HepG2 (cell line): Measurements from ENCODE around the gene TMEM107. TPM values are rescaled to one million over a fixed set of nuclear protein-coding genes. Genes with fewer than 3 reads are reported as not detected.

Experiments
- ATAC-seq: fragments of 200-7000 bp; cut with Tn5 transposase; 3 replicates; pipeline ENCODE4 v1.9.1; 2020; ENCODE audit warnings: mild to moderate bottlenecking, moderate library complexity
- BruUV-seq: library from RNA; stranded (reverse); fragments of 400-500 nt; replicated peaks from 2 replicates; lab custom pipeline; 2021; lab: Mats Ljungman, UMichigan
- CTCF ChIA-PET: fragments of 300-600 bp; formaldehyde crosslinking; extraction: SDS; loops from one replicate; lab custom pipeline; 2021; ENCODE audit warnings: low total read pairs, inconsistent platforms, low intra/inter-chr PET ratio; lab: Yijun Ruan, JAX
- POLR2A ChIA-PET: fragments of 350-600 bp; sonication (Branson Sonifier 250); formaldehyde crosslinking; loops from one replicate; lab custom pipeline; 2020; ENCODE audit warnings: antibody characterized with exemption, inconsistent platforms; lab: Yijun Ruan, JAX
- DNase-seq: peaks from one replicate; pipeline ENCODE4 v3.0.0-alpha.2; 2015; ENCODE audit warnings: low spot score
- FAIRE-seq: peaks from 3 replicates; lab custom pipeline; 2011; peaks lifted over from hg19 to GRCh38; lab: Jason Lieb, UNC
- H2AFZ ChIP-seq: one replicate; pipeline ENCODE4 v1.6.1; 2011; ENCODE audit warnings: low read length, inconsistent platforms
- H3K27ac ChIP-seq: fragments of 300-600 bp; 3 replicates; pipeline ENCODE4 v1.8.0; 2011; ENCODE audit warnings: mixed run types, mild to moderate bottlenecking, mixed read lengths, low read length, inconsistent platforms; ENCODE audit not compliant: insufficient read depth; ENCODE audit errors: extremely low read length
- H3K27me3 ChIP-seq, 2 experiments: fragments of 200-600 bp in 1 of 2; 2 replicates in 1 of 2; 3 replicates in 1 of 2; pipeline versions ENCODE4 v1.6.0 to v1.8.0; 2011; ENCODE audit warnings: low read length in 2 of 2, mild to moderate bottlenecking in 2 of 2, moderate library complexity in 2 of 2, inconsistent platforms in 1 of 2; ENCODE audit not compliant: insufficient read depth in 2 of 2, control insufficient read depth in 1 of 2
- H3K36me3 ChIP-seq, 2 experiments: fragments of 200-600 bp in 1 of 2; replicated peaks in 1 of 2; 2 replicates in 1 of 2; 3 replicates in 1 of 2; pipeline versions ENCODE4 v1.5.1 to v1.8.0; 2011; ENCODE audit warnings: low read length in 2 of 2, inconsistent platforms in 1 of 2; ENCODE audit not compliant: insufficient read depth in 2 of 2, control insufficient read depth in 1 of 2
- H3K4me1 ChIP-seq: 2 replicates; pipeline ENCODE4 v1.5.1; 2012; ENCODE audit warnings: low read length, inconsistent platforms; ENCODE audit not compliant: insufficient read depth
- H3K4me2 ChIP-seq: 2 replicates; pipeline ENCODE4 v1.6.0; 2011; ENCODE audit warnings: low read depth, low read length, inconsistent platforms
- H3K4me3 ChIP-seq, 3 experiments: fragments of 200-600 bp in 1 of 3; sonication (generic), shearing (Covaris generic) in 1 of 3; replicated peaks in 1 of 3; 2 replicates each; pipeline ENCODE4 v1.5.1; 2011 to 2016; ENCODE audit warnings: low read length in 3 of 3, inconsistent platforms in 2 of 3, low read depth in 2 of 3, mild to moderate bottlenecking in 2 of 3, control low read depth in 1 of 3, mixed read lengths in 1 of 3; ENCODE audit not compliant: insufficient read depth in 1 of 3
- H3K79me2 ChIP-seq: one replicate; pipeline ENCODE4 v1.6.1; 2011; ENCODE audit warnings: low read length, inconsistent platforms; ENCODE audit not compliant: insufficient read depth
- H3K9ac ChIP-seq: 2 replicates; pipeline ENCODE4 v1.6.0; 2011; ENCODE audit warnings: mild to moderate bottlenecking, low read depth, low read length, inconsistent platforms; ENCODE audit not compliant: insufficient read depth
- H3K9me3 ChIP-seq: 2 replicates; pipeline ENCODE4 v1.5.1; 2012; ENCODE audit warnings: mild to moderate bottlenecking, low read length
- H4K20me1 ChIP-seq: 2 replicates; pipeline ENCODE4 v1.6.0; 2011; ENCODE audit warnings: inconsistent platforms, mild to moderate bottlenecking, low read length, moderate library complexity; ENCODE audit not compliant: insufficient read depth
- HOXA3 ChIP-seq: sonication (generic); formaldehyde crosslinking; IDR thresholded peaks from 2 replicates; pipeline ENCODE4 v1.5.0; 2020; ENCODE audit warnings: missing genetic modification reagents
- MED1 ChIP-seq: sonication (generic); formaldehyde crosslinking; IDR thresholded peaks from 2 replicates; pipeline ENCODE4 v1.4.0; 2020; ENCODE audit warnings: missing genetic modification reagents
- PLRG1 ChIP-seq: fragments of 450-650 bp; conservative IDR thresholded peaks from 2 replicates; pipeline ENCODE4 v1.6.1; 2016
- RARA ChIP-seq: IDR thresholded peaks from 2 replicates; pipeline ENCODE4 v1.6.1; 2016; ENCODE audit warnings: missing genetic modification reagents, missing compliant biosample characterization
- SIX1 ChIP-seq: sonication (generic); formaldehyde crosslinking; IDR thresholded peaks from 2 replicates; pipeline ENCODE4 v1.4.0; 2020; ENCODE audit warnings: missing genetic modification reagents, borderline replicate concordance
- SKI ChIP-seq: fragments of 450-650 bp; IDR thresholded peaks from one replicate; pipeline ENCODE4 v1.6.1; 2018; ENCODE audit warnings: mild to moderate bottlenecking; ENCODE audit not compliant: partially characterized antibody
- SMAD9 ChIP-seq: sonication (generic); formaldehyde crosslinking; IDR thresholded peaks from 2 replicates; pipeline ENCODE4 v1.5.1; 2020; ENCODE audit warnings: mild to moderate bottlenecking, missing genetic modification reagents
- SSRP1 ChIP-seq: IDR thresholded peaks from 2 replicates; pipeline ENCODE4 v1.6.1; 2016; ENCODE audit warnings: control low read depth
- WGBS: methylation state at CpG from one replicate; pipeline ENCODE4 v1.1.6; 2017; ENCODE audit warnings: low lambda C conversion rate; 5-methylcytosine and 5-hydroxymethylcytosine counted together
- in situ Hi-C: cut with HindIII; loops from 2 replicates; pipeline ENCODE4 v1.10.0; 2017; ENCODE audit warnings: low pct_unique_long_range_greater_than_20kb; ENCODE audit not compliant: extremely low pct_ligation_motif_present
- intact Hi-C: fragments of 100-400 bp; cut with micrococcal nuclease; formaldehyde crosslinking; loops from one replicate; pipeline ENCODE4 v1.10.0; 2022; ENCODE audit not compliant: unreplicated experiment
- polyA plus RNA-seq, 8 experiments: library from polyadenylated mRNA; depleted of rRNA in 3 of 8; stranded (reverse) in 7 of 8; unstranded in 1 of 8; fragments of >200 nt; fragmentation: Illumina TruSeq in 4 of 8; extraction: Trizol in 4 of 8; gene quantifications; 2 replicates each; pipeline versions ENCODE4 v1.2.1 to v1.2.3, GENCODE V29; 2011 to 2016; ENCODE audit warnings: low read depth in 4 of 8, missing spikeins in 1 of 8, mixed read lengths in 1 of 8; ENCODE audit not compliant: insufficient read depth in 1 of 8
- total RNA-seq, 5 experiments: library from RNA; depleted of rRNA; stranded (reverse); fragments of >200 nt; fragmentation: Illumina TruSeq; extraction: Trizol; gene quantifications; 2 replicates each; pipeline ENCODE4 v1.2.3, GENCODE V29; 2016; ENCODE audit warnings: low read depth in 1 of 5
- TF ChIP-seq, protein P1 (sequence below): sonication (generic); formaldehyde crosslinking; IDR thresholded peaks from 2 replicates; pipeline ENCODE4 v1.5.1; 2020; ENCODE audit warnings: mild to moderate bottlenecking, missing genetic modification reagents, moderate library complexity
- TF ChIP-seq, protein P2 (sequence below): IDR thresholded peaks from 2 replicates; pipeline ENCODE4 v1.6.1; 2016; ENCODE audit warnings: low read depth, control low read depth
- TF ChIP-seq, protein P3 (sequence below): sonication (generic); formaldehyde crosslinking; IDR thresholded peaks from 2 replicates; pipeline ENCODE4 v1.8.1; 2023; ENCODE audit warnings: mild to moderate bottlenecking, inconsistent platforms, moderate library complexity, missing genetic modification reagents, borderline replicate concordance

The TMEM107 gene
- total and polyA plus RNA-seq, 2 of the 13 experiments (the other 11 are each of a cell fraction or from before 2014, with no cell fraction given): 7.2 to 15.3 TPM

DNA sequence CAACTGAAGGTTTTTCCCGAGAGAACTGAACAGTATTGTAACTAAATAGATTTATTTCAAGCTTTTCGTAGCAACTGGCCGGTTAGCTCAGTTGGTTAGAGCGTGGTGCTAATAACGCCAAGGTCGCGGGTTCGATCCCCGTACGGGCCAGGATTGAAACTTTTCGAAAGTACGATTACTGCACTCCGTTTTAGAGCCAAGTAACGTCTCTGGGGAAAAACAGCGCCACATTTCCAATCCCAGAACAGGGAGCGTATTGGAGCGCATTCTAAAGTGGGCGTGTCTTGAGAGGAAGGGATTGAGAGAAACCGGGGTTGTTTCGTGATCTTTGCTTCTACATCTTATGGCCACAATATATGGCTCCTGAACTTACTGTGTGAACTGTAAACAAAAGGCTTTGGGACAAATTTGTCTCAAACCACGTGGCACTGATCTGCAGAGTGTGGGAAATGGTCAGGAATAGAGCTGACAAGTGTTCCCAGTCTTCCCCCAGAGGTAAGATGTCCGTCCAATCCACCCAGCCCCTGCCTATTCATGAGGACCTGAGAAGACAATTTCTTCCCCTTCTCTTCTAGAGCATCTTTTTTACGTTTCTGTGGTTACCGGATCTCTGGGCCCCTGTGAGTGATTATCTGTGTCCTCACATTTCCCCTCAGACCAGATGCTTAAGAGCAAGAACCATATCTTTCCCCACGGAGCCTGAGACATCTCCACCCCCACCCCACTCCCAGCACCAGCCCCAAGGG lies 11.5 kb upstream of the TMEM107 start (continued):
- TF ChIP-seq, protein P1, sequence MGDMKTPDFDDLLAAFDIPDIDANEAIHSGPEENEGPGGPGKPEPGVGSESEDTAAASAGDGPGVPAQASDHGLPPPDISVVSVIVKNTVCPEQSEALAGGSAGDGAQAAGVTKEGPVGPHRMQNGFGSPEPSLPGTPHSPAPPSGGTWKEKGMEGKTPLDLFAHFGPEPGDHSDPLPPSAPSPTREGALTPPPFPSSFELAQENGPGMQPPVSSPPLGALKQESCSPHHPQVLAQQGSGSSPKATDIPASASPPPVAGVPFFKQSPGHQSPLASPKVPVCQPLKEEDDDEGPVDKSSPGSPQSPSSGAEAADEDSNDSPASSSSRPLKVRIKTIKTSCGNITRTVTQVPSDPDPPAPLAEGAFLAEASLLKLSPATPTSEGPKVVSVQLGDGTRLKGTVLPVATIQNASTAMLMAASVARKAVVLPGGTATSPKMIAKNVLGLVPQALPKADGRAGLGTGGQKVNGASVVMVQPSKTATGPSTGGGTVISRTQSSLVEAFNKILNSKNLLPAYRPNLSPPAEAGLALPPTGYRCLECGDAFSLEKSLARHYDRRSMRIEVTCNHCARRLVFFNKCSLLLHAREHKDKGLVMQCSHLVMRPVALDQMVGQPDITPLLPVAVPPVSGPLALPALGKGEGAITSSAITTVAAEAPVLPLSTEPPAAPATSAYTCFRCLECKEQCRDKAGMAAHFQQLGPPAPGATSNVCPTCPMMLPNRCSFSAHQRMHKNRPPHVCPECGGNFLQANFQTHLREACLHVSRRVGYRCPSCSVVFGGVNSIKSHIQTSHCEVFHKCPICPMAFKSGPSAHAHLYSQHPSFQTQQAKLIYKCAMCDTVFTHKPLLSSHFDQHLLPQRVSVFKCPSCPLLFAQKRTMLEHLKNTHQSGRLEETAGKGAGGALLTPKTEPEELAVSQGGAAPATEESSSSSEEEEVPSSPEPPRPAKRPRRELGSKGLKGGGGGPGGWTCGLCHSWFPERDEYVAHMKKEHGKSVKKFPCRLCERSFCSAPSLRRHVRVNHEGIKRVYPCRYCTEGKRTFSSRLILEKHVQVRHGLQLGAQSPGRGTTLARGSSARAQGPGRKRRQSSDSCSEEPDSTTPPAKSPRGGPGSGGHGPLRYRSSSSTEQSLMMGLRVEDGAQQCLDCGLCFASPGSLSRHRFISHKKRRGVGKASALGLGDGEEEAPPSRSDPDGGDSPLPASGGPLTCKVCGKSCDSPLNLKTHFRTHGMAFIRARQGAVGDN (CRISPR knock-in tag): no peak

DNA sequence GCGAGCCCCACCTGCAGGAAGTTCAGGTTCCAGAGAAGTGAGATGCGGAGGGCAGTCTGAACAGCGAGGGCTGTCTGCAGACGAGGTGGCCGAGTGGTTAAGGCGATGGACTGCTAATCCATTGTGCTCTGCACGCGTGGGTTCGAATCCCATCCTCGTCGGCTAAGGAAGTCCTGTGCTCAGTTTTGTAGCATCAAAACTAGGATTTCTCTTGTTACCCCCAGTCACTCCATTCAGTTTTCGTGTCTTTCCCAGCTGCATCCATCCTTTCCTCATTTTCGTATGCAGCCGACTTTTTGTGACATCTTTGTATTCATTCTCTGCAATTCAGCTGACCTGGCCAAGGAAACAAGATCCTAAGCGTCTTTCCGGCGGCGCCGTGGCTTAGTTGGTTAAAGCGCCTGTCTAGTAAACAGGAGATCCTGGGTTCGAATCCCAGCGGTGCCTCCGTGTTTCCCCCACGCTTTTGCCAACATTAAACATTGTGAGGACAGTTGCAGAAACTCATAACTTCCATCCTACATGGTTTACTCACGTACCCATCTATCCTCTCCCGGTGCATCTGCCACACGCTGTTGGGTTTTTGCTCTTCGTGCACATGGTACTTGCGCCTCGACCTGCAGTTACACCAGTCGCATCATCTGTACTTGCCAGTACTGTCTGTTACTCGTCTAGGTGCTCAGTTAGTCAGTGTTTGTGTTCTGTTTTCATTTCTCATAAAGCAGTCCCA lies 10.8 kb upstream of the TMEM107 start:
- H3K27ac ChIP-seq: peak overlapping the region; percentile 81
- no peaks in the 10 kb centered on the region for H3K9me3 ChIP-seq
- DNase-seq: peak; percentile 89
- no TSS peak for BruUV-seq
- H3K27me3 ChIP-seq: no peaks in the 10 kb centered on the region; a peak in 1 of 5 replicates
- H3K4me1 ChIP-seq: peaks cover 39% of the 10 kb centered on the region
- peak overlapping the region; percentile 71 to 93 (median 87) for H3K4me3 ChIP-seq
- CTCF ChIA-PET: interaction anchor here (1.3 kb wide), 1 partner anchor 48 kb away, joined by 6 read pairs; no protein-coding TSS in a partner anchor
- peaks cover 8% of the 10 kb centered on the region for H3K79me2 ChIP-seq
- in situ Hi-C loops (loop anchor here (5.0 to 10.0 kb wide), 2 partner anchors 35 to 62 kb away; partner anchors contain the start of gene HES7), intact Hi-C loops (loop anchor here (1.0 to 5.0 kb wide), 3 partner anchors 34 to 68 kb away; partner anchors contain the start of gene ALOXE3)
- peaks cover 6% of the 10 kb centered on the region for H4K20me1 ChIP-seq
- no peak overlapping the region for H2AFZ ChIP-seq
- no peaks in the 10 kb centered on the region for H3K36me3 ChIP-seq
- POLR2A ChIA-PET: interaction anchor here (1.0 to 9.9 kb wide), 11 partner anchors 12 to 249 kb away, joined by 3 to 160 read pairs (median 6); partner anchors contain the start of genes AURKB, CTC1, NDEL1 and PFAS
- WGBS: 2% methylated on average over 28 of the region's 32 CpGs
- no peak for FAIRE-seq
- H3K4me2 ChIP-seq: peak overlapping the region; percentile 98
- peak; percentile 19 for ATAC-seq
- peak overlapping the region; percentile 82 for H3K9ac ChIP-seq
- no peak for TF ChIP-seq HOXA3 (CRISPR knock-in tag)
- TF ChIP-seq PLRG1: no peak
- TF ChIP-seq, protein P2, sequence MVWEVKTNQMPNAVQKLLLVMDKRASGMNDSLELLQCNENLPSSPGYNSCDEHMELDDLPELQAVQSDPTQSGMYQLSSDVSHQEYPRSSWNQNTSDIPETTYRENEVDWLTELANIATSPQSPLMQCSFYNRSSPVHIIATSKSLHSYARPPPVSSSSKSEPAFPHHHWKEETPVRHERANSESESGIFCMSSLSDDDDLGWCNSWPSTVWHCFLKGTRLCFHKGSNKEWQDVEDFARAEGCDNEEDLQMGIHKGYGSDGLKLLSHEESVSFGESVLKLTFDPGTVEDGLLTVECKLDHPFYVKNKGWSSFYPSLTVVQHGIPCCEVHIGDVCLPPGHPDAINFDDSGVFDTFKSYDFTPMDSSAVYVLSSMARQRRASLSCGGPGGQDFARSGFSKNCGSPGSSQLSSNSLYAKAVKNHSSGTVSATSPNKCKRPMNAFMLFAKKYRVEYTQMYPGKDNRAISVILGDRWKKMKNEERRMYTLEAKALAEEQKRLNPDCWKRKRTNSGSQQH (CRISPR knock-in tag): peak; percentile 70; the same call in 1 of the 2 replicates
- peak; percentile 100 for TF ChIP-seq SSRP1
- no peak; the same call in 1 of the 2 replicates for TF ChIP-seq RARA
- TF ChIP-seq SMAD9 (CRISPR knock-in tag): no peak
- TF ChIP-seq, protein P3, sequence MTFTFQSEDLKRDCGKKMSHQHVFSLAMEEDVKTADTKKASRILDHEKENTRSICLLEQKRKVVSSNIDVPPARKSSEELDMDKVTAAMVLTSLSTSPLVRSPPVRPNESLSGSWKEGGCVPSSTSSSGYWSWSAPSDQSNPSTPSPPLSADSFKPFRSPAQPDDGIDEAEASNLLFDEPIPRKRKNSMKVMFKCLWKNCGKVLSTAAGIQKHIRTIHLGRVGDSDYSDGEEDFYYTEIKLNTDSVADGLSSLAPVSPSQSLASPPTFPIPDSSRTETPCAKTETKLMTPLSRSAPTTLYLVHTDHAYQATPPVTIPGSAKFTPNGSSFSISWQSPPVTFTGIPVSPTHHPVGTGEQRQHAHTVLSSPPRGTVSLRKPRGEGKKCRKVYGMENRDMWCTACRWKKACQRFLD (CRISPR knock-in tag): peak; percentile 64; the same call in 1 of the 2 replicates
- peak; percentile 16 for TF ChIP-seq SKI
- peak; percentile 36 for TF ChIP-seq SIX1 (CRISPR knock-in tag)
- TF ChIP-seq MED1 (CRISPR knock-in tag): peak; percentile 48; the same call in 1 of the 2 replicates
